Neural cell (in vitro differentiated cells): ENCODE data around the gene CPEB1.
"Not testable (repeated sequence)": the region's sequence is repeated elsewhere in the genome, so short reads cannot be mapped to it uniquely, and the experiment has no call there.

Experiments
- EP300 ChIP-seq: fragments of 450-650 bp; conservative IDR thresholded peaks from 2 replicates; pipeline ENCODE4 v1.6.1; 2014; ENCODE audit warnings: antibody characterized with exemption, mild to moderate bottlenecking, moderate library complexity; ENCODE audit not compliant: poor library complexity, severe bottlenecking
- EZH2 ChIP-seq: fragments of 200-600, 300-800 bp; shearing (Covaris generic), sonication (generic); IDR thresholded peaks from 2 replicates; pipeline ENCODE4 v1.6.1; 2014; ENCODE audit warnings: antibody characterized with exemption, low read length, borderline replicate concordance, mild to moderate bottlenecking; ENCODE audit not compliant: insufficient read depth, poor library complexity, severe bottlenecking
- TAF1 ChIP-seq: IDR thresholded peaks from 2 replicates; pipeline ENCODE4 v1.6.1; 2012; ENCODE audit warnings: low read depth
- TF ChIP-seq, protein P1 (sequence below): fragments of 450-650 bp; IDR thresholded peaks from 2 replicates; pipeline ENCODE4 v1.5.1; 2014; ENCODE audit warnings: antibody characterized with exemption, mild to moderate bottlenecking, moderate library complexity; ENCODE audit not compliant: poor library complexity, severe bottlenecking

DNA sequence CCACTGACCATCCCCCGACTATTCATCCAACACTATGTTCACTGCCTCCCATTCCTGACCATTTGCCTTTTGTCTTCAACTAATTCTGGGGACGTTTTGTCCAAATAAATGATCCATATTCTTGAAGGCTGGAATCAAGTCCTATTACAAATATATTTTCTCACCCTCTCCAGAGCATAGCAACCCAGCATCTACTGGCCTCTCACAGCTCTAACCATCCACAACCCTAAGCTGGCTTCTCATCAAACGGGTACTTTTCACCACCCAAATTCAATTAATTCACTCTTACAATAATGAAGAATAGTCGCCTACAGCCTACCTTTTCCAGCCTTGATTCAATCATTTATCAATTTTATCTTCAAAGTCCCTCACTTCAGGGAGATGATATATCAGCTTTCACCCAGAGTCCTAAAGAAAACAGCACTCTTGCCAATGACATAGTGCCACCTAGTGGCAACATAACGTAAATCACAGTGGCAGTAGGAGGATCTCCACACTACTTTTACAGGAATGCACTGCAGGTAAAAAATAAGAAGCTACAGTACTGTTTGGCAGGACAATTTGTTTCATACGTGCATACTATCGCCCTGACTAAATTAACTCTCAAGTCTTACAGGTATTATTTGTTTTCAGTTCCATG, 144.3 kb downstream of the CPEB1 start:
- TF ChIP-seq, protein P1, sequence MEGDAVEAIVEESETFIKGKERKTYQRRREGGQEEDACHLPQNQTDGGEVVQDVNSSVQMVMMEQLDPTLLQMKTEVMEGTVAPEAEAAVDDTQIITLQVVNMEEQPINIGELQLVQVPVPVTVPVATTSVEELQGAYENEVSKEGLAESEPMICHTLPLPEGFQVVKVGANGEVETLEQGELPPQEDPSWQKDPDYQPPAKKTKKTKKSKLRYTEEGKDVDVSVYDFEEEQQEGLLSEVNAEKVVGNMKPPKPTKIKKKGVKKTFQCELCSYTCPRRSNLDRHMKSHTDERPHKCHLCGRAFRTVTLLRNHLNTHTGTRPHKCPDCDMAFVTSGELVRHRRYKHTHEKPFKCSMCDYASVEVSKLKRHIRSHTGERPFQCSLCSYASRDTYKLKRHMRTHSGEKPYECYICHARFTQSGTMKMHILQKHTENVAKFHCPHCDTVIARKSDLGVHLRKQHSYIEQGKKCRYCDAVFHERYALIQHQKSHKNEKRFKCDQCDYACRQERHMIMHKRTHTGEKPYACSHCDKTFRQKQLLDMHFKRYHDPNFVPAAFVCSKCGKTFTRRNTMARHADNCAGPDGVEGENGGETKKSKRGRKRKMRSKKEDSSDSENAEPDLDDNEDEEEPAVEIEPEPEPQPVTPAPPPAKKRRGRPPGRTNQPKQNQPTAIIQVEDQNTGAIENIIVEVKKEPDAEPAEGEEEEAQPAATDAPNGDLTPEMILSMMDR, result not testable (repeated sequence)
- TF ChIP-seq EP300, EZH2, TAF1: not testable (repeated sequence)
